Measurements from ENCODE around the gene GLUL. TPM values are rescaled to one million over a fixed set of nuclear protein-coding genes. Genes with fewer than 3 reads are reported as not detected.

The GLUL gene
- total RNA-seq, 1 experiment from 2014 or later, result not detected

GRCh38 chr1:182391028-182391361 lies 595 bp downstream of the GLUL start:
- Histone ChIP-seq H3K27me3 (ENCODE audit: low read length) (no peaks in the 10 kb centered on the region), H3K79me2 (ENCODE audit: low read length) (no peaks in the 10 kb centered on the region), H3K4me2 (ENCODE audit: low read depth, low read length, poor library complexity, severe bottlenecking) (no peak overlapping the region), H3K4me1 (ENCODE audit: low read length) (no peaks in the 10 kb centered on the region), H3K9me2 (replicated peaks; ENCODE audit: insufficient read depth, low read length) (no peaks in the 10 kb centered on the region), H3K27ac (ENCODE audit: low read length) (no peak overlapping the region), H4K20me1 (ENCODE audit: insufficient read depth, low read depth, low read length) (no peaks in the 10 kb centered on the region), H3K36me3 (ENCODE audit: insufficient read depth, low read length) (no peaks in the 10 kb centered on the region), H3K9ac (ENCODE audit: low read length) (no peak overlapping the region), H3K4me3 (ENCODE audit: low read length) (no peak overlapping the region), H2AFZ (ENCODE audit: low read length) (no peak overlapping the region), H3K9me3 (ENCODE audit: low read length) (no peaks in the 10 kb centered on the region)
- DNase-seq, result no peak

- H3K4me2 ChIP-seq (ENCODE audit: low read depth, low read length, poor library complexity, severe bottlenecking), result no peak overlapping the region
- H3K9ac ChIP-seq (ENCODE audit: low read length), result no peak overlapping the region
- H2AFZ ChIP-seq (ENCODE audit: low read length), result no peak overlapping the region
- H3K79me2 ChIP-seq (ENCODE audit: low read length), result no peaks in the 10 kb centered on the region
- DNase-seq, result no peak
- H4K20me1 ChIP-seq (ENCODE audit: insufficient read depth, low read depth, low read length), result no peaks in the 10 kb centered on the region
- H3K9me2 ChIP-seq (replicated peaks; ENCODE audit: insufficient read depth, low read length), result no peaks in the 10 kb centered on the region
- H3K27me3 ChIP-seq (ENCODE audit: low read length), result no peaks in the 10 kb centered on the region
- no peak overlapping the region for H3K27ac ChIP-seq (ENCODE audit: low read length)
- H3K36me3 ChIP-seq (ENCODE audit: insufficient read depth, low read length), result no peaks in the 10 kb centered on the region
- no peak overlapping the region for H3K4me3 ChIP-seq (ENCODE audit: low read length)
- no peaks in the 10 kb centered on the region for H3K9me3 ChIP-seq (ENCODE audit: low read length)
- no peaks in the 10 kb centered on the region for H3K4me1 ChIP-seq (ENCODE audit: low read length)
Measured at GRCh38 chr1:182389619-182390047, 2.0 kb downstream of the GLUL start.

- Histone ChIP-seq H3K4me1 (ENCODE audit: low read length) (no peaks in the 10 kb centered on the region), H2AFZ (ENCODE audit: low read length) (no peak overlapping the region), H3K27ac (ENCODE audit: low read length) (no peak overlapping the region), H3K9ac (ENCODE audit: low read length) (no peak overlapping the region), H4K20me1 (ENCODE audit: insufficient read depth, low read depth, low read length) (no peaks in the 10 kb centered on the region), H3K9me2 (replicated peaks; ENCODE audit: insufficient read depth, low read length) (no peaks in the 10 kb centered on the region), H3K27me3 (ENCODE audit: low read length) (no peaks in the 10 kb centered on the region), H3K36me3 (ENCODE audit: insufficient read depth, low read length) (no peaks in the 10 kb centered on the region), H3K4me2 (ENCODE audit: low read depth, low read length, poor library complexity, severe bottlenecking) (no peak overlapping the region), H3K4me3 (ENCODE audit: low read length) (no peak overlapping the region), H3K79me2 (ENCODE audit: low read length) (no peaks in the 10 kb centered on the region), H3K9me3 (ENCODE audit: low read length) (no peaks in the 10 kb centered on the region)
- DNase-seq, result no peak
Measured at GRCh38 chr1:182388392-182389134, 3.0 kb downstream of the GLUL start.

GRCh38 chr1:182387566-182387965 lies 4.0 kb downstream of the GLUL start:
- Histone ChIP-seq H3K9me2 (replicated peaks; ENCODE audit: insufficient read depth, low read length) (no peaks in the 10 kb centered on the region), H3K27me3 (ENCODE audit: low read length) (no peaks in the 10 kb centered on the region), H4K20me1 (ENCODE audit: insufficient read depth, low read depth, low read length) (no peaks in the 10 kb centered on the region), H3K27ac (ENCODE audit: low read length) (no peak overlapping the region), H3K4me2 (ENCODE audit: low read depth, low read length, poor library complexity, severe bottlenecking) (no peak overlapping the region), H3K36me3 (ENCODE audit: insufficient read depth, low read length) (no peaks in the 10 kb centered on the region), H3K9me3 (ENCODE audit: low read length) (no peaks in the 10 kb centered on the region), H3K9ac (ENCODE audit: low read length) (no peak overlapping the region), H3K4me3 (ENCODE audit: low read length) (no peak overlapping the region), H2AFZ (ENCODE audit: low read length) (no peak overlapping the region), H3K4me1 (ENCODE audit: low read length) (no peaks in the 10 kb centered on the region), H3K79me2 (ENCODE audit: low read length) (no peaks in the 10 kb centered on the region)
- no peak for DNase-seq

DNA sequence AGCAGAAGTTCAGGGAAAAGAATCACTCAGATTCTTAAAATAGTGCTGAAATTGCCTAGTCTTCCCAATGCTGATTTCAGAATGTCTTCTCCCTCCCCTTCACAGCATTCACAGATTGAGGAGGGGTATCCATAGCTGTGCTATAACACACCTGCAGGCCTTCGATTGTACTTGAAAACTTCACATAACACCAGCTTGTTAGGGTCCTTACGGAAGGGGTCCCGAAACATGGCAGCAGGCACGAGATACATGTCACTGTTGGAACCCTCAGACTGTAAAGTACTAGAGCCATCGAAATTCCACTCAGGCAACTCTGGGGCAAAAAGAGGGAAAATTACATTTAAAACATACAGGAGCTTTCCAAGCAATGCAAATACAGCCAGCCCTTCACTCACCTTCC lies 4.6 kb downstream of the GLUL start:
- Histone ChIP-seq H3K79me2 (ENCODE audit: low read length) (no peaks in the 10 kb centered on the region), H3K4me2 (ENCODE audit: low read depth, low read length, poor library complexity, severe bottlenecking) (no peak overlapping the region), H3K4me3 (ENCODE audit: low read length) (no peak overlapping the region), H3K27ac (ENCODE audit: low read length) (no peak overlapping the region), H3K4me1 (ENCODE audit: low read length) (no peaks in the 10 kb centered on the region), H3K9ac (ENCODE audit: low read length) (no peak overlapping the region), H2AFZ (ENCODE audit: low read length) (no peak overlapping the region), H3K9me3 (ENCODE audit: low read length) (no peaks in the 10 kb centered on the region), H3K27me3 (ENCODE audit: low read length) (no peaks in the 10 kb centered on the region), H4K20me1 (ENCODE audit: insufficient read depth, low read depth, low read length) (no peaks in the 10 kb centered on the region), H3K9me2 (replicated peaks; ENCODE audit: insufficient read depth, low read length) (no peaks in the 10 kb centered on the region), H3K36me3 (ENCODE audit: insufficient read depth, low read length) (no peaks in the 10 kb centered on the region)
- DNase-seq, result no peak

- DNase-seq, result no peak
- no peaks in the 10 kb centered on the region for H3K9me2 ChIP-seq (replicated peaks; ENCODE audit: insufficient read depth, low read length)
- H3K27me3 ChIP-seq (ENCODE audit: low read length), result no peaks in the 10 kb centered on the region
- H3K4me2 ChIP-seq (ENCODE audit: low read depth, low read length, poor library complexity, severe bottlenecking), result no peak overlapping the region
- H2AFZ ChIP-seq (ENCODE audit: low read length), result no peak overlapping the region
- H3K79me2 ChIP-seq (ENCODE audit: low read length), result no peaks in the 10 kb centered on the region
- H3K4me3 ChIP-seq (ENCODE audit: low read length), result no peak overlapping the region
- no peak overlapping the region for H3K27ac ChIP-seq (ENCODE audit: low read length)
- H3K36me3 ChIP-seq (ENCODE audit: insufficient read depth, low read length), result no peaks in the 10 kb centered on the region
- H4K20me1 ChIP-seq (ENCODE audit: insufficient read depth, low read depth, low read length), result no peaks in the 10 kb centered on the region
- H3K9ac ChIP-seq (ENCODE audit: low read length), result no peak overlapping the region
- H3K9me3 ChIP-seq (ENCODE audit: low read length), result no peaks in the 10 kb centered on the region
- no peaks in the 10 kb centered on the region for H3K4me1 ChIP-seq (ENCODE audit: low read length)
Measured at GRCh38 chr1:182385885-182386853, 5.4 kb downstream of the GLUL start.

- Histone ChIP-seq H3K27ac (ENCODE audit: low read length) (no peak overlapping the region), H3K27me3 (ENCODE audit: low read length) (no peaks in the 10 kb centered on the region), H3K9me2 (replicated peaks; ENCODE audit: insufficient read depth, low read length) (no peaks in the 10 kb centered on the region), H3K9ac (ENCODE audit: low read length) (no peak overlapping the region), H3K9me3 (ENCODE audit: low read length) (no peaks in the 10 kb centered on the region), H2AFZ (ENCODE audit: low read length) (no peak overlapping the region), H3K36me3 (ENCODE audit: insufficient read depth, low read length) (no peaks in the 10 kb centered on the region), H3K4me2 (ENCODE audit: low read depth, low read length, poor library complexity, severe bottlenecking) (no peak overlapping the region), H3K4me3 (ENCODE audit: low read length) (no peak overlapping the region), H4K20me1 (ENCODE audit: insufficient read depth, low read depth, low read length) (no peaks in the 10 kb centered on the region), H3K4me1 (ENCODE audit: low read length) (no peaks in the 10 kb centered on the region), H3K79me2 (ENCODE audit: low read length) (no peaks in the 10 kb centered on the region)
- DNase-seq, result no peak
Measured at GRCh38 chr1:182384387-182384960, 7.1 kb downstream of the GLUL start.

DNA sequence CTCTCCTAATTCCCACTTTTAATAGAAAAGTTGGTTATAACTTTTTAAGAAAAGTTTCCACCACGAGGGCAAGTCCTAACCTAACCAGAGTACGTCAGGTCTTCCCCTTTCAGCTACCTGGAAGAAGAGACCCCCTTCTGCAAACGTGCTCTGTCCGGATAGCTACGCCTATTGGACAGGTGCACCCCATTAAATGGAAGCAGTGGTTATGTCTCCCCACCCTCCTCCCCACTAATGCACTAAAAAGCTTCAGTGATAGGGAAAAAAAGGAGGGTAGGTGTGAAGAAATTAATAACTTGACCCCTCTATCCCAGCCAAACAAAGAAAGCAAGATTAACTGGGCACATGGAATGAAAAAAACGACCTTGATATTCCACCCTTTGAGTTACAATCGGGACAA lies 7.7 kb downstream of the GLUL start:
- H3K9ac ChIP-seq (ENCODE audit: low read length), result no peak overlapping the region
- H3K4me3 ChIP-seq (ENCODE audit: low read length), result no peak overlapping the region
- H3K27me3 ChIP-seq (ENCODE audit: low read length), result no peaks in the 10 kb centered on the region
- DNase-seq, result no peak
- no peaks in the 10 kb centered on the region for H3K4me1 ChIP-seq (ENCODE audit: low read length)
- H3K79me2 ChIP-seq (ENCODE audit: low read length), result no peaks in the 10 kb centered on the region
- H3K36me3 ChIP-seq (ENCODE audit: insufficient read depth, low read length), result no peaks in the 10 kb centered on the region
- H3K4me2 ChIP-seq (ENCODE audit: low read depth, low read length, poor library complexity, severe bottlenecking), result no peak overlapping the region
- no peak overlapping the region for H3K27ac ChIP-seq (ENCODE audit: low read length)
- H3K9me2 ChIP-seq (replicated peaks; ENCODE audit: insufficient read depth, low read length), result no peaks in the 10 kb centered on the region
- no peaks in the 10 kb centered on the region for H4K20me1 ChIP-seq (ENCODE audit: insufficient read depth, low read depth, low read length)
- H2AFZ ChIP-seq (ENCODE audit: low read length), result no peak overlapping the region
- H3K9me3 ChIP-seq (ENCODE audit: low read length), result no peaks in the 10 kb centered on the region

Data from Karpas-422 (cell line).